ENCODE data around the gene JUP. TPM values are rescaled to one million over a fixed set of nuclear protein-coding genes. Genes with fewer than 3 reads are reported as not detected.

JUP gene
- total and polyA plus RNA-seq, 2 of the 13 experiments (the other 11 are each of a cell fraction or from before 2014, with no cell fraction given), result 12.1 to 20.6 TPM

- TF ChIP-seq POLR2AphosphoS2 (IDR thresholded peaks at IDR 0.05; ENCODE audit: low read depth, low read length), result no peak
- TF ChIP-seq CBFB (CRISPR knock-in tag; IDR thresholded peaks at IDR 0.05), result peak; percentile 37; the same call in 1 of the 2 replicates
- TF ChIP-seq FOSL2 (CRISPR knock-in tag; IDR thresholded peaks at IDR 0.05), result 0 out of 2 replicates have a peak, but pooled peaks have one; percentile 7
- peak; percentile 47; the same call in 1 of the 2 replicates for TF ChIP-seq KMT2B (CRISPR knock-in tag; IDR thresholded peaks at IDR 0.05)
- peak; percentile 74 for TF ChIP-seq HOXA3 (CRISPR knock-in tag; IDR thresholded peaks at IDR 0.05)
- no peak for TF ChIP-seq RARG (CRISPR knock-in tag; IDR thresholded peaks at IDR 0.05; ENCODE audit: low read depth)
- TF ChIP-seq KAT7 (CRISPR knock-in tag; IDR thresholded peaks at IDR 0.05; ENCODE audit: borderline replicate concordance), result peak; percentile 92
- no peak for TF ChIP-seq NRL (CRISPR knock-in tag; IDR thresholded peaks at IDR 0.05; ENCODE audit: borderline replicate concordance)
- TF ChIP-seq, protein P1, sequence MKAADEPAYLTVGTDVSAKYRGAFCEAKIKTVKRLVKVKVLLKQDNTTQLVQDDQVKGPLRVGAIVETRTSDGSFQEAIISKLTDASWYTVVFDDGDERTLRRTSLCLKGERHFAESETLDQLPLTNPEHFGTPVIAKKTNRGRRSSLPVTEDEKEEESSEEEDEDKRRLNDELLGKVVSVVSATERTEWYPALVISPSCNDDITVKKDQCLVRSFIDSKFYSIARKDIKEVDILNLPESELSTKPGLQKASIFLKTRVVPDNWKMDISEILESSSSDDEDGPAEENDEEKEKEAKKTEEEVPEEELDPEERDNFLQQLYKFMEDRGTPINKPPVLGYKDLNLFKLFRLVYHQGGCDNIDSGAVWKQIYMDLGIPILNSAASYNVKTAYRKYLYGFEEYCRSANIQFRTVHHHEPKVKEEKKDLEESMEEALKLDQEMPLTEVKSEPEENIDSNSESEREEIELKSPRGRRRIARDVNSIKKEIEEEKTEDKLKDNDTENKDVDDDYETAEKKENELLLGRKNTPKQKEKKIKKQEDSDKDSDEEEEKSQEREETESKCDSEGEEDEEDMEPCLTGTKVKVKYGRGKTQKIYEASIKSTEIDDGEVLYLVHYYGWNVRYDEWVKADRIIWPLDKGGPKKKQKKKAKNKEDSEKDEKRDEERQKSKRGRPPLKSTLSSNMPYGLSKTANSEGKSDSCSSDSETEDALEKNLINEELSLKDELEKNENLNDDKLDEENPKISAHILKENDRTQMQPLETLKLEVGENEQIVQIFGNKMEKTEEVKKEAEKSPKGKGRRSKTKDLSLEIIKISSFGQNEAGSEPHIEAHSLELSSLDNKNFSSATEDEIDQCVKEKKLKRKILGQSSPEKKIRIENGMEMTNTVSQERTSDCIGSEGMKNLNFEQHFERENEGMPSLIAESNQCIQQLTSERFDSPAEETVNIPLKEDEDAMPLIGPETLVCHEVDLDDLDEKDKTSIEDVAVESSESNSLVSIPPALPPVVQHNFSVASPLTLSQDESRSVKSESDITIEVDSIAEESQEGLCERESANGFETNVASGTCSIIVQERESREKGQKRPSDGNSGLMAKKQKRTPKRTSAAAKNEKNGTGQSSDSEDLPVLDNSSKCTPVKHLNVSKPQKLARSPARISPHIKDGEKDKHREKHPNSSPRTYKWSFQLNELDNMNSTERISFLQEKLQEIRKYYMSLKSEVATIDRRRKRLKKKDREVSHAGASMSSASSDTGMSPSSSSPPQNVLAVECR (CRISPR knock-in tag; IDR thresholded peaks at IDR 0.05; ENCODE audit: borderline replicate concordance), result no peak; the same call in none of the 2 replicates
- TF ChIP-seq ATF1 (CRISPR knock-in tag; IDR thresholded peaks at IDR 0.05), result no peak
- TF ChIP-seq HMGXB4 (CRISPR knock-in tag; IDR thresholded peaks at IDR 0.05; ENCODE audit: borderline replicate concordance in 1 of 2, low read depth in 1 of 2), result peak; percentile 96 to 97
- TF ChIP-seq, protein P2, sequence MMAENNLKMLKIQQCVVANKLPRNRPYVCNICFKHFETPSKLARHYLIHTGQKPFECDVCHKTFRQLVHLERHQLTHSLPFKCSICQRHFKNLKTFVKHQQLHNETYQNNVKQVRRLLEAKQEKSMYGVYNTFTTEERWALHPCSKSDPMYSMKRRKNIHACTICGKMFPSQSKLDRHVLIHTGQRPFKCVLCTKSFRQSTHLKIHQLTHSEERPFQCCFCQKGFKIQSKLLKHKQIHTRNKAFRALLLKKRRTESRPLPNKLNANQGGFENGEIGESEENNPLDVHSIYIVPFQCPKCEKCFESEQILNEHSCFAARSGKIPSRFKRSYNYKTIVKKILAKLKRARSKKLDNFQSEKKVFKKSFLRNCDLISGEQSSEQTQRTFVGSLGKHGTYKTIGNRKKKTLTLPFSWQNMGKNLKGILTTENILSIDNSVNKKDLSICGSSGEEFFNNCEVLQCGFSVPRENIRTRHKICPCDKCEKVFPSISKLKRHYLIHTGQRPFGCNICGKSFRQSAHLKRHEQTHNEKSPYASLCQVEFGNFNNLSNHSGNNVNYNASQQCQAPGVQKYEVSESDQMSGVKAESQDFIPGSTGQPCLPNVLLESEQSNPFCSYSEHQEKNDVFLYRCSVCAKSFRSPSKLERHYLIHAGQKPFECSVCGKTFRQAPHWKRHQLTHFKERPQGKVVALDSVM (CRISPR knock-in tag; IDR thresholded peaks at IDR 0.05), result peak; percentile 56
- no peak for TF ChIP-seq PHB2 (IDR thresholded peaks at IDR 0.05; ENCODE audit: partially characterized antibody)
- TF ChIP-seq PITX1 (CRISPR knock-in tag; IDR thresholded peaks at IDR 0.05), result no peak; the same call in 1 of the 2 replicates
- TF ChIP-seq, protein P3, sequence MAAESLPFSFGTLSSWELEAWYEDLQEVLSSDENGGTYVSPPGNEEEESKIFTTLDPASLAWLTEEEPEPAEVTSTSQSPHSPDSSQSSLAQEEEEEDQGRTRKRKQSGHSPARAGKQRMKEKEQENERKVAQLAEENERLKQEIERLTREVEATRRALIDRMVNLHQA (CRISPR knock-in tag; IDR thresholded peaks at IDR 0.05), result no peak
- no peak; the same call in 1 of the 2 replicates for TF ChIP-seq MAFG (CRISPR knock-in tag; IDR thresholded peaks at IDR 0.05)
- TF ChIP-seq NCOA5 (CRISPR knock-in tag; IDR thresholded peaks at IDR 0.05), result no peak
- peak; percentile 69; the same call in 1 of the 2 replicates for TF ChIP-seq REL (CRISPR knock-in tag; conservative IDR thresholded peaks at IDR 0.05)
- no peak for TF ChIP-seq ZNF256 (CRISPR knock-in tag; conservative IDR thresholded peaks at IDR 0.05)
- no peak for TF ChIP-seq TBL1XR1 (IDR thresholded peaks at IDR 0.05; ENCODE audit: borderline replicate concordance, low read length, partially characterized antibody)
- peak; percentile 91 for TF ChIP-seq RNF2 (conservative IDR thresholded peaks at IDR 0.05; ENCODE audit: low read depth)
- peak; percentile 96; the same call in 1 of the 2 replicates for TF ChIP-seq ZNF776 (CRISPR knock-in tag; IDR thresholded peaks at IDR 0.05)
Observed at GRCh38 chr17:41811549-41812380, 25.3 kb upstream of the JUP start, which contains the start of gene P3H4 (continued).
